ENCODE data around the gene HIKESHI.

DNA sequence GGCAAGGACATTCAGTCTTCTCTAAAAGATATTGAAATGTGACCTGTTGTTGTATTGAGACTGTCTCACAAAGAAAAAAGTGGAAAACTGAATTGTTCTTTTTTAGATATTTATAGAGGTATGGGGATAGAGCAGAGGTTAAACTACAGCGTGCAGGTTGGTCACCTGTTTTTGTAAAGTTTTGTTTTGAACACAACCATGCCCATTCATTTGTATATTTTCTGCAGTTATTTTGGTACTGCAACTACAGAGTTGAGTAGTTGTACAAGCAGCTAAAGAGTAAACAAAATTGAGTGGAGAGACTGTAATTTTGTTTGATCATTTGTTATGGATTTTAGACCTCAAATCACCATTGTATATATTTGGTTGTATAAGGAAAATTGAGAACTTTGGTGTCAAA, 46.1 kb upstream of the HIKESHI start:
- TF ChIP-seq POLR2A (IDR thresholded peaks at IDR 0.05) (no peak), POLR2AphosphoS5 (IDR thresholded peaks at IDR 0.05) (no peak), EP300 (IDR thresholded peaks at IDR 0.05) (no peak)
- TF ChIP-seq, protein P1, sequence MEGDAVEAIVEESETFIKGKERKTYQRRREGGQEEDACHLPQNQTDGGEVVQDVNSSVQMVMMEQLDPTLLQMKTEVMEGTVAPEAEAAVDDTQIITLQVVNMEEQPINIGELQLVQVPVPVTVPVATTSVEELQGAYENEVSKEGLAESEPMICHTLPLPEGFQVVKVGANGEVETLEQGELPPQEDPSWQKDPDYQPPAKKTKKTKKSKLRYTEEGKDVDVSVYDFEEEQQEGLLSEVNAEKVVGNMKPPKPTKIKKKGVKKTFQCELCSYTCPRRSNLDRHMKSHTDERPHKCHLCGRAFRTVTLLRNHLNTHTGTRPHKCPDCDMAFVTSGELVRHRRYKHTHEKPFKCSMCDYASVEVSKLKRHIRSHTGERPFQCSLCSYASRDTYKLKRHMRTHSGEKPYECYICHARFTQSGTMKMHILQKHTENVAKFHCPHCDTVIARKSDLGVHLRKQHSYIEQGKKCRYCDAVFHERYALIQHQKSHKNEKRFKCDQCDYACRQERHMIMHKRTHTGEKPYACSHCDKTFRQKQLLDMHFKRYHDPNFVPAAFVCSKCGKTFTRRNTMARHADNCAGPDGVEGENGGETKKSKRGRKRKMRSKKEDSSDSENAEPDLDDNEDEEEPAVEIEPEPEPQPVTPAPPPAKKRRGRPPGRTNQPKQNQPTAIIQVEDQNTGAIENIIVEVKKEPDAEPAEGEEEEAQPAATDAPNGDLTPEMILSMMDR (IDR thresholded peaks at IDR 0.05): no peak
